ENCODE measurements around the gene ARID2.

GRCh38 chr12:45688183-45688582, 41.3 kb upstream of the ARID2 start:
- TF ChIP-seq MXI1 (IDR thresholded peaks at IDR 0.05; ENCODE audit: borderline replicate concordance, low read depth, low read length) (no peak), E2F1 (CRISPR knock-in tag; IDR thresholded peaks at IDR 0.05) (no peak), CREM (IDR thresholded peaks at IDR 0.05) (no peak), CREM (CRISPR knock-in tag; IDR thresholded peaks at IDR 0.05) (no peak), YY1 (IDR thresholded peaks at IDR 0.05; ENCODE audit: insufficient read depth, insufficient replicate concordance, low read depth, low read length) (no peak), EP300 (IDR thresholded peaks at IDR 0.05; ENCODE audit: low read depth in 2 of 2, low read length in 2 of 2) (no peak), EP300 (CRISPR knock-in tag; IDR thresholded peaks at IDR 0.05; ENCODE audit: borderline replicate concordance) (no peak), REST (IDR thresholded peaks at IDR 0.05; ENCODE audit: borderline replicate concordance in 1 of 2, low read depth in 1 of 2, low read length in 2 of 2) (no peak), ZNF569 (CRISPR knock-in tag; IDR thresholded peaks at IDR 0.05; ENCODE audit: borderline replicate concordance) (no peak), TCF7 (IDR thresholded peaks at IDR 0.05; ENCODE audit: low read depth) (no peak)
- TF ChIP-seq, protein P1, sequence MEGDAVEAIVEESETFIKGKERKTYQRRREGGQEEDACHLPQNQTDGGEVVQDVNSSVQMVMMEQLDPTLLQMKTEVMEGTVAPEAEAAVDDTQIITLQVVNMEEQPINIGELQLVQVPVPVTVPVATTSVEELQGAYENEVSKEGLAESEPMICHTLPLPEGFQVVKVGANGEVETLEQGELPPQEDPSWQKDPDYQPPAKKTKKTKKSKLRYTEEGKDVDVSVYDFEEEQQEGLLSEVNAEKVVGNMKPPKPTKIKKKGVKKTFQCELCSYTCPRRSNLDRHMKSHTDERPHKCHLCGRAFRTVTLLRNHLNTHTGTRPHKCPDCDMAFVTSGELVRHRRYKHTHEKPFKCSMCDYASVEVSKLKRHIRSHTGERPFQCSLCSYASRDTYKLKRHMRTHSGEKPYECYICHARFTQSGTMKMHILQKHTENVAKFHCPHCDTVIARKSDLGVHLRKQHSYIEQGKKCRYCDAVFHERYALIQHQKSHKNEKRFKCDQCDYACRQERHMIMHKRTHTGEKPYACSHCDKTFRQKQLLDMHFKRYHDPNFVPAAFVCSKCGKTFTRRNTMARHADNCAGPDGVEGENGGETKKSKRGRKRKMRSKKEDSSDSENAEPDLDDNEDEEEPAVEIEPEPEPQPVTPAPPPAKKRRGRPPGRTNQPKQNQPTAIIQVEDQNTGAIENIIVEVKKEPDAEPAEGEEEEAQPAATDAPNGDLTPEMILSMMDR (CRISPR knock-in tag; IDR thresholded peaks at IDR 0.05), result no peak
- TF ChIP-seq, protein P2, sequence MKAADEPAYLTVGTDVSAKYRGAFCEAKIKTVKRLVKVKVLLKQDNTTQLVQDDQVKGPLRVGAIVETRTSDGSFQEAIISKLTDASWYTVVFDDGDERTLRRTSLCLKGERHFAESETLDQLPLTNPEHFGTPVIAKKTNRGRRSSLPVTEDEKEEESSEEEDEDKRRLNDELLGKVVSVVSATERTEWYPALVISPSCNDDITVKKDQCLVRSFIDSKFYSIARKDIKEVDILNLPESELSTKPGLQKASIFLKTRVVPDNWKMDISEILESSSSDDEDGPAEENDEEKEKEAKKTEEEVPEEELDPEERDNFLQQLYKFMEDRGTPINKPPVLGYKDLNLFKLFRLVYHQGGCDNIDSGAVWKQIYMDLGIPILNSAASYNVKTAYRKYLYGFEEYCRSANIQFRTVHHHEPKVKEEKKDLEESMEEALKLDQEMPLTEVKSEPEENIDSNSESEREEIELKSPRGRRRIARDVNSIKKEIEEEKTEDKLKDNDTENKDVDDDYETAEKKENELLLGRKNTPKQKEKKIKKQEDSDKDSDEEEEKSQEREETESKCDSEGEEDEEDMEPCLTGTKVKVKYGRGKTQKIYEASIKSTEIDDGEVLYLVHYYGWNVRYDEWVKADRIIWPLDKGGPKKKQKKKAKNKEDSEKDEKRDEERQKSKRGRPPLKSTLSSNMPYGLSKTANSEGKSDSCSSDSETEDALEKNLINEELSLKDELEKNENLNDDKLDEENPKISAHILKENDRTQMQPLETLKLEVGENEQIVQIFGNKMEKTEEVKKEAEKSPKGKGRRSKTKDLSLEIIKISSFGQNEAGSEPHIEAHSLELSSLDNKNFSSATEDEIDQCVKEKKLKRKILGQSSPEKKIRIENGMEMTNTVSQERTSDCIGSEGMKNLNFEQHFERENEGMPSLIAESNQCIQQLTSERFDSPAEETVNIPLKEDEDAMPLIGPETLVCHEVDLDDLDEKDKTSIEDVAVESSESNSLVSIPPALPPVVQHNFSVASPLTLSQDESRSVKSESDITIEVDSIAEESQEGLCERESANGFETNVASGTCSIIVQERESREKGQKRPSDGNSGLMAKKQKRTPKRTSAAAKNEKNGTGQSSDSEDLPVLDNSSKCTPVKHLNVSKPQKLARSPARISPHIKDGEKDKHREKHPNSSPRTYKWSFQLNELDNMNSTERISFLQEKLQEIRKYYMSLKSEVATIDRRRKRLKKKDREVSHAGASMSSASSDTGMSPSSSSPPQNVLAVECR (CRISPR knock-in tag; IDR thresholded peaks at IDR 0.05; ENCODE audit: borderline replicate concordance), result no peak

Measured in HepG2 (cell line).